NCI-H1092 (cell line): ENCODE measurements around the gene CIDEC.

ENCODE experiments used
- DNase-seq: peaks from one replicate; lab custom pipeline; 2025; lab: John Stamatoyannopoulos, UW

Gene CIDEC

GRCh38 chr3:9879830-9880549, at the start of gene CIDEC:
Gene CIDEC (minus strand): TSS chr3:9880253. CDS start chr3:9878486, 1,767 bp downstream.
- no peak for DNase-seq

DNA sequence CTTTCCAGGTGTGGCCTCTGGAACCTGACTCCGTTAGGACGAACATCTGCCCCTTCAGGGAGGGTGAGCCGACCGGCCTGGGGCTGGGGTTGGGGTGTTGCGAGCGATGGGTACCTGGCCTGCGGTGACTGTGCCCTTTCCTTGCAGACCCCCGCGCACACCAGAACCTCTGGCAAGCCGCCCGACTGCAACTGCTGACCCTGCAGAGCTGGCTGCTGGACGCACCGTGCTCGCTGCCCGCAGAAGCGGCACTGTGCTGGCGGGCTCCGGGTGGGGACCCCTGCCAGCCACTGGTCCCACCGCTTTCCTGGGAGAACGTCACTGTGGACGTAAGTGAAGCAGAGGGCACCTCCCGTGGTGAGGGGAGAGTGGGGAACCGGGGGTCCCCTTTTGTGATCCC, 48.1 kb upstream of the CIDEC start:
- no peak for DNase-seq

GRCh38 chr3:9918261-9919038, 38.4 kb upstream of the CIDEC start:
- no peak for DNase-seq

GRCh38 chr3:9917820-9918219, 37.8 kb upstream of the CIDEC start:
- DNase-seq = no peak

DNA sequence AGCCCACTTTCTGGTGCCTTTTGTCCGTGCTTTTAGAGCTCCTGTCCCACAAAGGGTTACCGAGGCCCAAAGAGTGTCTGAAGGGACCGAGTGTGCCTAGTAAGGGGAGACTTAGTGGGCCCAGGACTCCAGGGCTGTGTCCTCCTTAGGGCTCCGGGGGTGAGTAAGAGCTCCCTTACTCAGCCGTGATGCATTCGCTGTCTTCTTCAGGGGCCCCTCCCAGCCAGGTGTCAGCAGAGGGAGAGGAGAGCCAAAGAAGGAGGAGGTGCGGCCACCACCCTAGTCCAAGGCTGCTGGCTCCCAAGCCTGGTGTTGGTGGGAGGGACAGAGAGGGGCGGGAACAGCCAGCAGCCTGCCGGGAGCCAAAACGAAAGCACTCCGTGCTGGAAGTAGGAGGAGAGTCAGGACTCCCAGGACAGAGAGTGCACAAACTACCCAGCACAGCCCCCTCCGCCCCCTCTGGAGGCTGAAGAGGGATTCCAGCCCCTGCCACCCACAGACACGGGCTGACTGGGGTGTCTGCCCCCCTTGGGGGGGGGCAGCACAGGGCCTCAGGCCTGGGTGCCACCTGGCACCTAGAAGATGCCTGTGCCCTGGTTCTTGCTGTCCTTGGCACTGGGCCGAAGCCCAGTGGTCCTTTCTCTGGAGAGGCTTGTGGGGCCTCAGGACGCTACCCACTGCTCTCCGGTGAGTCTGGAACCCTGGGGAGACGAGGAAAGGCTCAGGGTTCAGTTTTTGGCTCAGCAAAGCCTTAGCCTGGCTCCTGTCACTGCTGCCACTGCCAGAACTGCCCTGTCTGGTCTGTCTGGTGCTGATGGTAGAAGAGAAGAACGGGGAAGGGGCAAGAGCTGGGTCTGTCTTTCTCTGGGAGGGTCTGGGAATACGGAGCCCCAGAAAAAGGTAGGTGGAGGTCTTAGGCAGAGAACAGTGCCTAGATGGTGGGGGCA, 37.0 kb upstream of the CIDEC start, which contains the start of gene IL17RC:
IL17RC (plus strand) TSS at position 365 of the 947 bp plus-strand sequence; CDS start at position 583, 218 bp downstream.
- DNase-seq = no peak

GRCh38 chr3:9916346-9916733, 36.3 kb upstream of the CIDEC start:
- DNase-seq = no peak

DNA sequence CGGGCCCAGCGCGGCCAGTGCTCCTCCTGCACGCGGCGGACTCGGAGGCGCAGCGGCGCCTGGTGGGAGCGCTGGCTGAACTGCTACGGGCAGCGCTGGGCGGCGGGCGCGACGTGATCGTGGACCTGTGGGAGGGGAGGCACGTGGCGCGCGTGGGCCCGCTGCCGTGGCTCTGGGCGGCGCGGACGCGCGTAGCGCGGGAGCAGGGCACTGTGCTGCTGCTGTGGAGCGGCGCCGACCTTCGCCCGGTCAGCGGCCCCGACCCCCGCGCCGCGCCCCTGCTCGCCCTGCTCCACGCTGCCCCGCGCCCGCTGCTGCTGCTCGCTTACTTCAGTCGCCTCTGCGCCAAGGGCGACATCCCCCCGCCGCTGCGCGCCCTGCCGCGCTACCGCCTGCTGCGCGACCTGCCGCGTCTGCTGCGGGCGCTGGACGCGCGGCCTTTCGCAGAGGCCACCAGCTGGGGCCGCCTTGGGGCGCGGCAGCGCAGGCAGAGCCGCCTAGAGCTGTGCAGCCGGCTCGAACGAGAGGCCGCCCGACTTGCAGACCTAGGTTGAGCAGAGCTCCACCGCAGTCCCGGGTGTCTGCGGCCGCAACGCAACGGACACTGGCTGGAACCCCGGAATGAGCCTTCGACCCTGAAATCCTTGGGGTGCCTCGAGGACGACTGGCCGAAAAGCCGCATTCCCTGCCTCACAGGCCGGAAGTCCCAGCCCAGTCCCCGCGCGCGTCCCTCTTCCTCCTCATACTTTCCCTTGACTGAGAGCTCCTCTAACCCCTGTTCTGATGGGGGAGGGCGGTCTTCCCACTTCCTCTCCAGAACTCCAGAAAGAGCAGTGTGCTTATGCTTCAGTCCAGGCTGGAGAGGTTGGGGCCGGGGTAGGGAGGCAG, 35.4 kb upstream of the CIDEC start:
- no peak for DNase-seq

DNA sequence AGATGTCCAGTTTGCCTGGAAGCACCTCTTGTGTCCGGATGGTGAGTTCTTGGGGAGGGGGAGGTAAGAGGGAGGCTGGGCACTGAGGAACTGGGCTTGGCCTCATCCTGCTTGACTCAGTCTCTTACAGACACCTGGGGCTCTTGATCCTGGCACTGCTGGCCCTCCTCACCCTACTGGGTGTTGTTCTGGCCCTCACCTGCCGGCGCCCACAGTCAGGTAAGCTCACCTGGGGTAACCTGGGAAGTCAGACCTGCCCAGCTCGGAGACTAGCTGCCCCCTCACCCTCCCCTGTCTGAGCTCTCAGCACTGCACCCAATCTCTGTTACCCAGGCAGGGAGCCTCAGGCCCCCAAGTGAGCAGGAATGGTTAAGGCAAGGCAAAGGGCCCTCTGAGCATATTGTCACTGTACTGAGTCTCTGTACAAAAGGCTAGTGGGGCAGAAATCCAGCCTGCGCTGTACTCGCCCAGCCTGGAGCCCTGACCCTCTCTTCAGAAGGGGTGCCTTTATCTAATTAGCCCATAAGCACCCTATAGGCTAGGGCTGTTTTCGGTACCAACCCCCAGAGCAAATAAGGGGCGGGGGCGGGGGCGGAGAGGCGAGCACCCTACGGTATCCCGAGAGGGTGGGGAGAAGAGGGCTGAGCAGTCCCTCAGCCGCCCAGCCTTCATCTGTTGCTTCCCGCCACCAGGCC, 34.7 kb upstream of the CIDEC start:
- no peak for DNase-seq

DNA sequence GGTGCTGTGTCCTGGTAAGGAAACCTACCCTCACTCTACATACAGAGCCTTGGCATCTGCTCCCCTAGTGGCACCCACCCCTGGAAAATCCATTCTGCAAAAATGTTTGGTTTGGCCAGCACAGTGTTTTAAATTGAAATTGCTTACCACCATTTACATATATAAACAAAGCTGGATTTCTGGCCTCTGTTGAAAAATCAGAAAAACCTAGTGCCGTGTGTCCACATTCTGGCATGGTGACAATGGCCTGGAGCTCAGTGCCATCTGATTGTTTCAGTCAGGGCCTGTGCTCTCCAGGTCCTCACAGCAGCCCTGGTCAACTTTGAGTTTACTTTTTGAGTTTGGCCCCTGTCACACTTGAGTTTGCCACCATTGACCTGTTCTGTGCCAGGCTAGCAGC, 34.0 kb upstream of the CIDEC start:
- DNase-seq = no peak

- no peak for DNase-seq
Measured at GRCh38 chr3:9913601-9914000, 33.5 kb upstream of the CIDEC start.

DNA sequence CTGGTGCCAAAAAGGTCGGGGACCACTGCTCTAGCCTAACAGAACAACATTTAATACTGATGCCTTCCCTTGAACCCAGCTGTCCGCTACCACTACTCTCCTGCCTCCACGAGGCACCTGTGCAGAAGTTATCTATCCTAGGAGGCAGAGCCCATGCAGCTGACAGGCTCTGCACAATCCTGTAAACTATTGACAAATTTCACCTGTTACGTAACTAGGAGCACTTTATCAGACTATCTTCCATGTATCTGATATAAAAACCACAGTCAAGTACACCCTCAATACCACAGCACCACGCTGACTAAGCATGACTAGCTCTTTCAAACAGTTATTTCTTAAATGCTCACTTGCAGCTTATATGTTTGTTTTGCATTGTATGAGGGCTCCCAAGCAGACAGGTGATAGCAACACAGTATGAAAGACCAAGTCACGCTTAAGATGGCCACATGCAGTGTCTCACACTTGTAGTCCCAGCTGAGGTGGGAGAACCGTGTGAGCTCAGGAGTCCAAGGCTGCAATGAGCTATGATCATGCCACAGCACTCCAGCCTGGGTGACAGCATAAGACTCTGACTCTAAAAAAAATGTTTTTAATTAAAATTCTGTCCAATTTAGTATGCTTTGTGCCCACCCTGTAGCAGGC, 32.4 kb upstream of the CIDEC start:
- no peak for DNase-seq

GRCh38 chr3:9911863-9912262, 31.8 kb upstream of the CIDEC start:
- DNase-seq = no peak

DNA sequence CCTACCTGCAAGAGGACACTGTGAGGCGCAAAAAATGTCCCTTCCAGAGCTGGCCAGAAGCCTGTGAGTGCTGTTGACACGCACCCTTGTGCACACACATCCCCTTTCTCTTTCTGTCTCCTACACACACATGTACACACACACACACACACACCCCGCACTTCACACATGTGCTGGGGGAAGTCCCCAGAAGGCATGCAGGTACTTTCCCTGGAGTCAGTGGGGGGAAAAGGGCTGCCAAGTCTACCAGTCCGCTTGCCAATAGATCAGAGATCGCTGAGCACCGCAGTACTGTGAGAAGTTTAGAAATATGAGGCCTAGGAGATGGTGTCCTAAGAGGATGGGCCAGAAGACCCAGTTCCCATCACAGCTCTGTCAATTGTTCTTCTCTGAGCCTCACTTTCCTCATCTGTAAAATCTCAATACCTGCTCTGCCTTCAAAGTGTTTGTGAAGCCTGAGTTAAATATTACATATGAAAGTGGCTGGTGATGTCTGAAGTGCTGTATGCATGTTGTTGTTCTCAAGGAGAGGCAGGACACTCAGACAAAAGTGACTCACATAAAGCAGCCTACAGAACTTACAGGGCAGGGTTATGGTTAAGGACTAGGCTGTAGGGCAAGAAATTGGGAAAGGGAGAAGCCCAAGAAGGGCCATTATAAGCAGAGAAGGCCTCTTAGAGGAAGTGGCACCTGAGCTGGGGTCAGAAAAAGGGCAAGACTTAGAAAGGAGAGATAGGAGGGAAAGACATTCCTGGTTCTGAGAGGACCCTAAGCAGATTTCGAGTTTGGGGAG, 29.4 kb upstream of the CIDEC start:
- no peak for DNase-seq

- DNase-seq = no peak
Measured at GRCh38 chr3:9908286-9908685, 28.2 kb upstream of the CIDEC start.

- no peak for DNase-seq
Measured at GRCh38 chr3:9906480-9906879, 26.4 kb upstream of the CIDEC start.

GRCh38 chr3:9903904-9904303, 23.9 kb upstream of the CIDEC start:
- no peak for DNase-seq

DNA sequence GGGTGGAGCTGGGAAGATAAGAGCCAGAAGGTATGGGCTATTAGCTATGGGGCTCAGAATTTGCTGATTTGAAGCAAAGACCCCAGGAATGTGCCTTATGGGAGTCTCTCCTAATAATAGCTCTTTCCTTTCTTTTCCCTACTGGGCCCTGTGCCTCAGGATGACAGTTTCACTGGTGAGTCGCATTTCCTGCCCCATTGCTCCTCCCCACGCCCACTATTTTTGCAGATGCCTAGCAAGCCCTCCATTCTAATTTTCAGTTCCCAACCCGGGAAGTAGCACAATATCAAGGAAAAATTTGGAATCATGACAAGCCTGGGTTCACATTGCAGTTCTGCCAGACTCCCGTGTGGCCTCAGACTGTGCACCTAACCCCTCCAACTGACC, 23.2 kb upstream of the CIDEC start:
- DNase-seq = no peak

- DNase-seq = no peak
Measured at GRCh38 chr3:9902372-9903237, 22.6 kb upstream of the CIDEC start, which contains the start of gene IL17RE. Gene IL17RE (plus strand): TSS chr3:9902848. CDS start chr3:9902933, 85 bp downstream.
